Transverse colon (tissue), 3 donors: ENCODE data around the gene CSPG5.

ENCODE experiments used
- EP300 ChIP-seq: sonication (generic); formaldehyde crosslinking; IDR thresholded peaks from one replicate; pipeline ENCODE4 v1.6.1; 2017; ENCODE audit warnings: antibody characterized with exemption, low read depth
- POLR2A ChIP-seq: fragments of 450-650 bp; IDR thresholded peaks from one replicate; pipeline ENCODE4 v1.6.1; 2016; ENCODE audit warnings: antibody characterized with exemption, mild to moderate bottlenecking, moderate library complexity
- TF ChIP-seq, protein P1 (sequence below), 5 experiments: fragments of 200-600 bp in 3 of 5; fragments of 450-650 bp in 2 of 5; sonication (generic) in 3 of 5; IDR thresholded peaks; 1 replicate in 2 of 5; 2 replicates in 3 of 5; pipeline ENCODE4 v1.5.1; 2016 to 2017; ENCODE audit warnings: antibody characterized with exemption in 5 of 5, inconsistent platforms in 3 of 5, mild to moderate bottlenecking in 2 of 5, moderate library complexity in 1 of 5

DNA sequence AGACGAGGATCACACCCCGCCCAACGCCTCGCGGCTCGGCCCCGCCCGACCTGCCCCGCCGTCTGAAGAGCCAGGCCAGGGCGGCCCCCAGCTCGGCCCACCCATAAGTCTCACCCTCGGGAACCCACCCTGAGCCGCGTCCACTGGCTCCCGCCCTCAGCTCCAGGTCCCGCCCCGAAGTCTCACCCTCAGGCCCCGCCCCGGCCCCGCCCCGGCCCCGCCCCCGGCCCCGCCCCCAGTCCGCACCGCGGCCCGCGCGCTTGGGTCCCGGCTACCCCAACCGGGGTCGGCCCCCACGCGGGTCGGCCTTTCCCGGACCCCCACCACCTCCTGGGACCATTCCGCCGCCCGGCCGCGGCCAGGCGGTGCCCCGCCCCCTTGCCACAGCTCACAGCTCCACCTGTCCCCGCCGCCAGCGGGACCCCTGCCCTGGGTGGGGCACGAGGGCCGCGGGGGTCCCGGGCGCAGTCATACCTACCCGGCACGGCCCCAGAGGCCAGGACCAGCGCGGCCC is 489 bp downstream of the CSPG5 start:
- TF ChIP-seq EP300 (no peak), POLR2A (no peak)
- TF ChIP-seq, protein P1, sequence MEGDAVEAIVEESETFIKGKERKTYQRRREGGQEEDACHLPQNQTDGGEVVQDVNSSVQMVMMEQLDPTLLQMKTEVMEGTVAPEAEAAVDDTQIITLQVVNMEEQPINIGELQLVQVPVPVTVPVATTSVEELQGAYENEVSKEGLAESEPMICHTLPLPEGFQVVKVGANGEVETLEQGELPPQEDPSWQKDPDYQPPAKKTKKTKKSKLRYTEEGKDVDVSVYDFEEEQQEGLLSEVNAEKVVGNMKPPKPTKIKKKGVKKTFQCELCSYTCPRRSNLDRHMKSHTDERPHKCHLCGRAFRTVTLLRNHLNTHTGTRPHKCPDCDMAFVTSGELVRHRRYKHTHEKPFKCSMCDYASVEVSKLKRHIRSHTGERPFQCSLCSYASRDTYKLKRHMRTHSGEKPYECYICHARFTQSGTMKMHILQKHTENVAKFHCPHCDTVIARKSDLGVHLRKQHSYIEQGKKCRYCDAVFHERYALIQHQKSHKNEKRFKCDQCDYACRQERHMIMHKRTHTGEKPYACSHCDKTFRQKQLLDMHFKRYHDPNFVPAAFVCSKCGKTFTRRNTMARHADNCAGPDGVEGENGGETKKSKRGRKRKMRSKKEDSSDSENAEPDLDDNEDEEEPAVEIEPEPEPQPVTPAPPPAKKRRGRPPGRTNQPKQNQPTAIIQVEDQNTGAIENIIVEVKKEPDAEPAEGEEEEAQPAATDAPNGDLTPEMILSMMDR (IDR thresholded peaks at IDR 0.05), result no peak
